Prostate gland (tissue), 2 donors: Measurements from ENCODE around the gene CIDEB. TPM values are rescaled to one million over a fixed set of nuclear protein-coding genes. Genes with fewer than 3 reads are reported as not detected.
A peak's percentile ranks its signal among the peaks of the same experiment; 100 is the strongest.
"Not testable (repeated sequence)": the region's sequence is repeated elsewhere in the genome, so short reads cannot be mapped to it uniquely, and the experiment has no call there.

ENCODE experiments used
- DNase-seq: peaks from one replicate; pipeline ENCODE4 v3.0.0-alpha.2; 2019; ENCODE audit warnings: low spot score
- H3K27ac ChIP-seq, 2 donors: fragments of 200-600 bp; sonication (generic); 2 replicates each; pipeline ENCODE4 v1.5.1; 2017 to 2019
- H3K27me3 ChIP-seq: fragments of 200-600 bp; sonication (generic); replicated peaks from 2 replicates; pipeline ENCODE4 v1.5.1; 2019; ENCODE audit not compliant: insufficient read depth
- H3K36me3 ChIP-seq, 2 donors: fragments of 200-600 bp; sonication (generic); 1 replicate in 1 of 2; 2 replicates in 1 of 2; pipeline versions ENCODE4 v1.5.1 to v1.8.1; 2017 to 2019
- H3K4me1 ChIP-seq: fragments of 200-600 bp; sonication (generic); replicated peaks from 2 replicates; pipeline ENCODE4 v1.5.1; 2019
- H3K4me3 ChIP-seq, 2 donors: fragments of 200-600 bp; sonication (generic); 2 replicates each; pipeline ENCODE4 v1.5.1; 2017 to 2019
- H3K9me3 ChIP-seq: fragments of 200-600 bp; sonication (generic); 2 replicates; pipeline ENCODE4 v1.5.1; 2017
- CTCF ChIP-seq, 4 experiments: fragments of 200-600 bp in 2 of 4; fragments of 450-650 bp in 2 of 4; sonication (generic) in 2 of 4; IDR thresholded peaks; 1 replicate in 3 of 4; 2 replicates in 1 of 4; pipeline ENCODE4 v1.5.1; 2016 to 2019; ENCODE audit warnings: antibody characterized with exemption in 4 of 4, mild to moderate bottlenecking in 2 of 4, moderate library complexity in 2 of 4
- POLR2A ChIP-seq: fragments of 450-650 bp; IDR thresholded peaks from one replicate; pipeline ENCODE4 v1.6.1; 2016; ENCODE audit warnings: antibody characterized with exemption, mild to moderate bottlenecking
- POLR2AphosphoS5 ChIP-seq: sonication (generic); formaldehyde crosslinking; IDR thresholded peaks from one replicate; pipeline ENCODE4 v1.6.1; 2017; ENCODE audit warnings: antibody characterized with exemption
- WGBS: methylation state at CpG from one replicate; pipeline ENCODE4 v1.1.5; 2018; 5-methylcytosine and 5-hydroxymethylcytosine counted together
- intact Hi-C: fragments of 100-400 bp; cut with DNase I; formaldehyde crosslinking; loops from one replicate; pipeline ENCODE4 v1.14.2; 2022
- total RNA-seq, 2 donors: library from RNA; depleted of rRNA; stranded (reverse); fragments of >200 nt; gene quantifications; one replicate each; pipeline ENCODE4 v1.1.0, GENCODE V29; 2016

CIDEB gene
- total RNA-seq, 2 donors from 2014 or later: 9.1 to 17.8 TPM

- peak; percentile 36 for DNase-seq
- H3K36me3 ChIP-seq, H3K27ac ChIP-seq, H3K4me1 ChIP-seq, H3K4me3 ChIP-seq, H3K27me3 ChIP-seq, H3K9me3 ChIP-seq, intact Hi-C loops: not testable (repeated sequence)
- TF ChIP-seq CTCF (IDR thresholded peaks at IDR 0.05) (peak in 3 of 4 experiments; percentile 45 to 79 (median 72)), POLR2AphosphoS5 (peak; percentile 11)
- 1% methylated on average over 9 of the region's 9 CpGs for WGBS
Measured at GRCh38 chr14:24327914-24328313, 20.1 kb upstream of the CIDEB start.

GRCh38 chr14:24327303-24327702 lies 19.5 kb upstream of the CIDEB start:
- Histone ChIP-seq H3K4me3 (no peak overlapping the region), H3K27me3 (no peaks in the 10 kb centered on the region), H3K9me3 (no peaks in the 10 kb centered on the region), H3K36me3 (no peaks in the 10 kb centered on the region), H3K27ac (no peak overlapping the region), H3K4me1 (peaks cover under 1% of the 10 kb centered on the region)
- TF ChIP-seq POLR2A (no peak), POLR2AphosphoS5 (no peak), CTCF (IDR thresholded peaks at IDR 0.05) (no peak)
- DNase-seq: no peak
- intact Hi-C loops: no loop called here
- 95% methylated on average over 2 of the region's 2 CpGs for WGBS

GRCh38 chr14:24325963-24326362 lies 18.2 kb upstream of the CIDEB start:
- 77% methylated on average over 9 of the region's 9 CpGs for WGBS
- DNase-seq: no peak
- Histone ChIP-seq H3K27me3 (no peaks in the 10 kb centered on the region), H3K9me3 (no peaks in the 10 kb centered on the region), H3K4me1 (no peaks in the 10 kb centered on the region), H3K36me3 (no peaks in the 10 kb centered on the region), H3K4me3 (no peak overlapping the region), H3K27ac (no peak overlapping the region)
- TF ChIP-seq POLR2AphosphoS5 (no peak), POLR2A (no peak), CTCF (IDR thresholded peaks at IDR 0.05) (no peak)
- intact Hi-C loops: no loop called here

GRCh38 chr14:24325041-24325530 lies 17.3 kb upstream of the CIDEB start:
- Histone ChIP-seq H3K27me3 (no peaks in the 10 kb centered on the region), H3K36me3 (no peaks in the 10 kb centered on the region), H3K9me3 (no peaks in the 10 kb centered on the region), H3K4me3 (no peak overlapping the region), H3K27ac (no peak overlapping the region), H3K4me1 (no peaks in the 10 kb centered on the region)
- TF ChIP-seq CTCF (IDR thresholded peaks at IDR 0.05) (no peak), POLR2AphosphoS5 (no peak), POLR2A (no peak)
- WGBS: 87% methylated on average over 5 of the region's 5 CpGs
- DNase-seq: no peak
- intact Hi-C loops: no loop called here

GRCh38 chr14:24324024-24324423 lies 16.2 kb upstream of the CIDEB start:
- DNase-seq: no peak
- no peaks in the 10 kb centered on the region for H3K27me3 ChIP-seq
- intact Hi-C loops: no loop called here
- TF ChIP-seq POLR2AphosphoS5: no peak
- no peak for TF ChIP-seq POLR2A
- no peak for TF ChIP-seq CTCF (IDR thresholded peaks at IDR 0.05)
- no peak overlapping the region for H3K4me3 ChIP-seq
- no peak overlapping the region for H3K27ac ChIP-seq
- WGBS: 72% methylated on average over 6 of the region's 6 CpGs
- H3K36me3 ChIP-seq: no peaks in the 10 kb centered on the region
- no peaks in the 10 kb centered on the region for H3K4me1 ChIP-seq
- no peaks in the 10 kb centered on the region for H3K9me3 ChIP-seq
